ENCODE data around the gene UST.
A peak's percentile ranks its signal among the peaks of the same experiment; 100 is the strongest.
"Not testable (repeated sequence)": the region's sequence is repeated elsewhere in the genome, so short reads cannot be mapped to it uniquely, and the experiment has no call there.

UST gene

DNA sequence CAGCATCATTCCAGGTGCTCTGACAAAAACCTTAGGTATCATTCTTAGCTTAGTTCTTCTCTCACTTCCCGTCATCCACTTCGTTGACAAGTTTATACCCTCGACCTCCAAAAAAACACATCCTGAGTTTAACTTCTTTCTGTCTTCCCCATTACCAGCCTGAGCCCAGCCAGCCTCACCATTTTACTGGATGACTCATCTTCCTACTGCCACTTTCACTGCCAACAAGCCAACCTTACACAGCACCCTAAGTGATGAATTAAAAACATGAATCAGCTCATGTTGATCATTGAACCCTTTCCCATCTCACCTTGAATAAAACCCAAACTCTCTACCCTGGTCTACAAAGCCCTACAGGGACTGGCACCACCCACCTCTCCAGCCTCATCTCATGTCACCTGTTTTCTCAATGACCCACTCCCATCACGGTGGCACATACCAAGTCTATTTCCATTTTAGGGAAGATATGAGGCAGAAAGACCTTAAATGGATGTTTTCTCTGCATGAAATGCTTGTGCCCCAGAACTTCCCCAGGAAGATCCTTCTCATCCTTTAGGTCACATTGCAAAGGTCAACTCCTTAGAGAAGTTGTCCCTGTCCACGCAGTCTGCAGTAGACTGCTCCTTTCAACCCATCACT lies 9.9 kb upstream of the UST start:
- DNase-seq (ENCODE audit: low spot score): no peak

DNA sequence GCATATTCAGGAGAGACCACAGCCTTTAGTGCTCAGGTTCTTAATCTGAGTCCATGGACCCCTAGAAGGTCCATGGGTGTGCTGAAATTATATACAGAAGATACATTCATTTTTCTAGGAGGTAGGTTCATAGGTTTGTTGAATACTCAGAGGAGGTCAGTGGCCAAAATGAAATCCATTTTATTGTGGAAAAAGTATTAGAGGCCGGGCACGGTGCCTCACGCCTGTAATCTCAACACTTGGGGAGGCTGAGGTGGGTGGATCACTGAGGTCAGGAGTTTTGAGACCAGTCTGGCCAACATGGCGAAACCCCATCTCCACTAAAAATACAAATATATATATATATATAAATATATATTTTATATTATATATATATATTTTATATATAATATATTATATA lies 9.0 kb upstream of the UST start:
- no peak for DNase-seq (ENCODE audit: low spot score)

GRCh38 chr6:148738946-148739821 lies 7.6 kb upstream of the UST start:
- DNase-seq (ENCODE audit: low spot score): no peak

- DNase-seq (ENCODE audit: low spot score): no peak
Observed at GRCh38 chr6:148739822-148740128, 7.1 kb upstream of the UST start.

DNA sequence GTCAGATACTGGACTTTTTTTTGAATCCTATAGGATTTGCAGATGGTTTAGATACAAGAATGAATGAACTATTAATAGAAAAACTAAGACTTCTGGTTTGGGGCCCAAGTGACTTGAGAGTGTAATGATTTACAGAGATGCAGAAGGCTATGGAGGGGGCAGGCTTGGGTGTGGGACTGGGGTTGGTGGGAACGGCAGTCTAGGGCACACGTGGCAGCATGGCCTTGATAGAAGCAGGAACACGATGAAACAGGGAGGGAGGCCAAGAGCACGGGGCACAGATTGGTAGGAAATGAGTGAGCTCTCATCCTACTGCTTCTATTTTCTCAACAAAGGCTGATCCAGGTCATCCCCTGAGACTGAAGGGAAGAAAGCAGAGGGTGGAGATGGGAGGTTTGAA lies 3.4 kb upstream of the UST start:
- DNase-seq (ENCODE audit: low spot score): no peak

- DNase-seq (ENCODE audit: low spot score): no peak
Observed at GRCh38 chr6:148745926-148746325, 904 bp upstream of the UST start.

- peak; percentile 16 for DNase-seq (ENCODE audit: low spot score)
Observed at GRCh38 chr6:148747145-148747470, 278 bp downstream of the UST start.

GRCh38 chr6:148747471-148748165 lies 788 bp downstream of the UST start:
- DNase-seq (ENCODE audit: low spot score): peak; percentile 13

DNA sequence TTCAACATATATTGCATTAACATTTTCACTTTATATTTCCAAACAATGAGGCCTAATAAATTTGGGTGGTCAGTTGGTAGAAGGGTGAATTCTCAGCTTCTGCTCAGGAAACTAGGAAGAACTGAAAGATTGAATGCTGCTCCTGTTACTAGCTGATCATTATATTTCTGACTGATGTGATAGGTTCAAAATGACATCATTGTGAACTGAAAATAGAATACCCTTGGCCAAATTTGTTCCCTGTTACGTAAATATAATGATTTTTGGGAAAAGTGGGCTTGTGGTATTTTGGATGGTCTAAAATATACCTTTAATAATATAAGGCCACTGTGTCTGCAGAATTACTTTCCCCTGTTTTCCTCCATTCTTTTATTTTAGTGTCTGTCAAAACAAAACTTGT lies 2.8 kb downstream of the UST start:
- no peak for DNase-seq (ENCODE audit: low spot score)

- no peak for DNase-seq (ENCODE audit: low spot score)
Observed at GRCh38 chr6:148750838-148751792, 4.3 kb downstream of the UST start.

DNA sequence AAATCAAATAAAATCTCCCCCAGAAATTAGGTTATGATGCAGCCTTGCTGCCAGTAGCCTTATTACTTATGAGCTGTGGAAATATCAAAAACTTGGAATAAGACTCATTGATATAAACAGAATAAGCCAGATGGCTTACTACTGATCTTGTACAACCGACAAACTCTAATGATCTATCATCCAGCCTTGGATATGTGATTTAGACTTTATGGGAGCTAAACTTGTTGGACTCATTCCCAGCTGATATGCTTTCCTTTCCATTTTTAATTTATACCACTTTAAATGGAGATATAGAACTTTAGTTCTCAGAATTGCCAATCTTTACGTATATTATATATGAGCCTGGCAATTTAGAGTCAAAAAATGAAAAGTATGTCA lies 5.0 kb downstream of the UST start:
- no peak for DNase-seq (ENCODE audit: low spot score)

GRCh38 chr6:148755379-148755778 lies 8.5 kb downstream of the UST start:
- not testable (repeated sequence) for DNase-seq (ENCODE audit: low spot score)

- DNase-seq (ENCODE audit: low spot score): no peak
Observed at GRCh38 chr6:148757944-148758480, 11.2 kb downstream of the UST start.

- no peak for DNase-seq (ENCODE audit: low spot score)
Observed at GRCh38 chr6:148758492-148758891, 11.7 kb downstream of the UST start.

DNA sequence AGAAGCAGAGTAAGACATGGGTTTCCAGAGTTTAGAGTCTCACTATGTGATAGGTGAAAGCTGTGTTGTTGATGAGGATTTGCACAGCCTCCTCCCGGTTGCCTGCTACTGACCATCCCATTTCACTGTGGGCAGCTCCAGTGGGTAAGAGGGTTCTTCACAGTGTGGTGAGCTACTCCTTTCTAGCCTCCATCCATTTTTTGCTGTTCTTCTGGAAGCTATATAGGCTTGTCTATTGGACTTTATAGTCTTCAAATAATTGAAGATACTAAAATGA lies 13.4 kb downstream of the UST start:
- no peak for DNase-seq (ENCODE audit: low spot score)

DNA sequence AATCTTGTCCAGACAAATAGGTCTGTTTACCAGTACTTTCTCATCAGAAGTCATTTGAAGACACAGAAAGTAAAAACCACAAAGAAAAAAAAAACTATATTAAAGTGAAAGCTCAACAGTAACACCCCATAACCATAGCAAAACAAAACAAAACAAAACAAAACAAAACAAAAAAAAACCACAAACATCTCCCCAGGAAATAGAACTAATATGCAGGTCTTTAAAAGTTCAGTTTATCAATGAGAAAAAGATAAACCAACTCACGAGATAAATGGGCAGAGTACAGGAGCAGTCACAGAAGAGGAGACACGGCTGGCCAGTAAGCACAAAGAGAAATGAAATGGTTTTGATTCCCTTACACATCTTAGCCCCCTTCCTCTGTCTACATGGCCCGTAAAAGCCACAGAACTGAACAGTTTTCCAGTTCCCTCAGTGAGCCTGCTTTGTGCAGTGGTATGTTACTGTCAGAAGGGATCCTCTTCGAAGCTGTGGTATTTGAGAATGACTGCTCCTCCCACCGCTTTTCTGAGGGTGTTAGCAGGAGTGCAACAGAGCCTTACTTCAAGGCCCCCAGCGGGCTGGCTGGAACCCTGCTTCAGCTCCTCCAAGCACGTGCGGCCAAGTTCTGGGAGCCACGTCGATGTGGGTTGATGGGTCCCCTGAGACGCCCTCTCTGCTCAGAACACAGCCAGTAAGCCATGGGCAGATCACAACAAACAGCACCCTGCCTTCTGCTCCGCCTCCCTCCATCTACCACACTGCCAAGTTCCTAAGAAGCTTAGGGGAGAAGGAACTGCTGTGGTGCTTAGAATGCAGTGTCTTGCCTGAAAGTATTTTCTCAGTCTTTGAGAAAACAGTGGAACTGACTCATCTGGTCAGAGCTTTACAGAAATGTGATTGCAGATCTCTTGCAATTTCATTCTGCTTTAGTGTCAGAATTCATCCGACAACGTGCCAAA lies 14.0 kb downstream of the UST start:
- DNase-seq (ENCODE audit: low spot score): no peak

- no peak for DNase-seq (ENCODE audit: low spot score)
Observed at GRCh38 chr6:148761527-148762011, 14.7 kb downstream of the UST start.

- no peak for DNase-seq (ENCODE audit: low spot score)
Observed at GRCh38 chr6:148762231-148762630, 15.4 kb downstream of the UST start.

GRCh38 chr6:148764259-148765020 lies 17.6 kb downstream of the UST start:
- not testable (repeated sequence) for DNase-seq (ENCODE audit: low spot score)

Data from HuH-7.5 (cell line).